WTC11 (cell line): Measurements from ENCODE around the gene FGF14. TPM values are rescaled to one million over a fixed set of nuclear protein-coding genes. Genes with fewer than 3 reads are reported as not detected.

Experiments
- ATAC-seq: fragments of 200-7000 bp; cut with Tn5 transposase; 2 replicates; pipeline ENCODE4 v1.10.0; 2021; ENCODE audit warnings: mild to moderate bottlenecking, moderate library complexity
- CTCF ChIA-PET: fragments of 300-600 bp; sonication (Branson Sonifier 250); formaldehyde crosslinking; loops from one replicate; lab custom pipeline; 2021; ENCODE audit warnings: antibody characterized with exemption; lab: Charles Lee
- POLR2A ChIA-PET: fragments of 350-600 bp; sonication (Branson Sonifier 250); formaldehyde crosslinking; loops from one replicate; lab custom pipeline; 2021; ENCODE audit warnings: antibody characterized with exemption; lab: Charles Lee
- DNase-seq: peaks from one replicate; pipeline ENCODE4 v3.0.0; 2021; ENCODE audit warnings: low spot score
- H3K27ac Mint-ChIP-seq: 2 replicates; pipeline ENCODE4 v1.8.0; 2021; ENCODE audit warnings: mixed read lengths
- H3K27me3 Mint-ChIP-seq: 2 replicates; pipeline ENCODE4 v1.8.0; 2021; ENCODE audit warnings: low read depth, mild to moderate bottlenecking, moderate library complexity, mixed read lengths
- H3K36me3 Mint-ChIP-seq: 2 replicates; pipeline ENCODE4 v1.8.0; 2021; ENCODE audit warnings: mixed read lengths
- H3K4me1 Mint-ChIP-seq: 2 replicates; pipeline ENCODE4 v1.8.0; 2022; ENCODE audit warnings: mixed read lengths
- H3K4me3 Mint-ChIP-seq: 2 replicates; pipeline ENCODE4 v1.8.0; 2021; ENCODE audit warnings: mild to moderate bottlenecking, moderate library complexity, mixed read lengths
- H3K9me3 Mint-ChIP-seq: 2 replicates; pipeline ENCODE4 v1.8.0; 2021; ENCODE audit warnings: mixed read lengths
- AFF4 ChIP-seq: sonication (generic); formaldehyde crosslinking; IDR thresholded peaks from 2 replicates; pipeline ENCODE4 v1.8.1; 2023; ENCODE audit warnings: mild to moderate bottlenecking, missing genetic modification reagents, borderline replicate concordance
- ARID4B ChIP-seq: sonication (generic); formaldehyde crosslinking; IDR thresholded peaks from 2 replicates; pipeline ENCODE4 v1.8.0; 2023; ENCODE audit warnings: missing genetic modification reagents, mild to moderate bottlenecking, borderline replicate concordance
- ATF1 ChIP-seq: sonication (generic); formaldehyde crosslinking; IDR thresholded peaks from 2 replicates; pipeline ENCODE4 v1.8.1; 2023; ENCODE audit warnings: mild to moderate bottlenecking, moderate library complexity, missing genetic modification reagents
- CBFB ChIP-seq: sonication (generic); formaldehyde crosslinking; IDR thresholded peaks from 2 replicates; pipeline ENCODE4 v1.8.1; 2022; ENCODE audit warnings: mild to moderate bottlenecking, low read depth, missing genetic modification reagents
- CDX4 ChIP-seq: fragments of 250-450 bp; sonication (Bioruptor Pico); IDR thresholded peaks from 2 replicates; pipeline ENCODE4 v1.9.0; 2021; ENCODE audit warnings: moderate library complexity, mild to moderate bottlenecking, inconsistent platforms, borderline replicate concordance
- ERG ChIP-seq: fragments of 250-450 bp; sonication (Bioruptor Pico); IDR thresholded peaks from 2 replicates; pipeline ENCODE4 v1.8.0; 2021; ENCODE audit warnings: mild to moderate bottlenecking
- IRF1 ChIP-seq: sonication (generic); formaldehyde crosslinking; IDR thresholded peaks from 2 replicates; pipeline ENCODE4 v1.8.0; 2023; ENCODE audit warnings: missing genetic modification reagents
- KAT7 ChIP-seq: sonication (generic); formaldehyde crosslinking; IDR thresholded peaks from 2 replicates; pipeline ENCODE4 v1.8.1; 2023; ENCODE audit warnings: missing genetic modification reagents, mild to moderate bottlenecking, borderline replicate concordance
- MXD4 ChIP-seq: fragments of 250-450 bp; sonication (Bioruptor Pico); IDR thresholded peaks from 2 replicates; pipeline ENCODE4 v1.8.0; 2021; ENCODE audit warnings: mild to moderate bottlenecking, moderate library complexity, borderline replicate concordance
- MYBL2 ChIP-seq: sonication (generic); formaldehyde crosslinking; IDR thresholded peaks from 2 replicates; pipeline ENCODE4 v1.8.1; 2023; ENCODE audit warnings: mild to moderate bottlenecking, moderate library complexity, missing genetic modification reagents
- NR1H2 ChIP-seq: sonication (generic); formaldehyde crosslinking; IDR thresholded peaks from 2 replicates; pipeline ENCODE4 v1.9.0; 2021; ENCODE audit warnings: mild to moderate bottlenecking, moderate library complexity, missing genetic modification reagents
- OVOL2 ChIP-seq: fragments of 250-450 bp; sonication (Bioruptor Pico); IDR thresholded peaks from 2 replicates; pipeline ENCODE4 v1.9.0; 2021; ENCODE audit warnings: mild to moderate bottlenecking, borderline replicate concordance
- TEAD1 ChIP-seq: sonication (generic); formaldehyde crosslinking; IDR thresholded peaks from 2 replicates; pipeline ENCODE4 v1.8.0; 2022; ENCODE audit warnings: mild to moderate bottlenecking, missing genetic modification reagents
- TP53 ChIP-seq: sonication (generic); formaldehyde crosslinking; IDR thresholded peaks from 2 replicates; pipeline ENCODE4 v1.8.1; 2023; ENCODE audit warnings: mild to moderate bottlenecking, missing genetic modification reagents
- ZNF121 ChIP-seq: sonication (generic); formaldehyde crosslinking; IDR thresholded peaks from 2 replicates; pipeline ENCODE4 v1.8.0; 2023; ENCODE audit warnings: missing genetic modification reagents
- ZNF317 ChIP-seq: sonication (generic); formaldehyde crosslinking; IDR thresholded peaks from 2 replicates; pipeline ENCODE4 v1.8.1; 2023; ENCODE audit warnings: low read depth, mild to moderate bottlenecking, moderate library complexity, missing genetic modification reagents, borderline replicate concordance
- ZNF396 ChIP-seq: fragments of 250-450 bp; sonication (Bioruptor Pico); IDR thresholded peaks from 2 replicates; pipeline ENCODE4 v1.8.0; 2021; ENCODE audit warnings: mild to moderate bottlenecking, moderate library complexity, borderline replicate concordance
- total RNA-seq: library from RNA; stranded (reverse); gene quantifications from 3 replicates; pipeline ENCODE4 v1.2.3, GENCODE V29; 2021
- TF ChIP-seq, protein P1 (sequence below): sonication (generic); formaldehyde crosslinking; IDR thresholded peaks from 2 replicates; pipeline ENCODE4 v1.8.1; 2023; ENCODE audit warnings: mild to moderate bottlenecking, moderate library complexity, missing genetic modification reagents
- TF ChIP-seq, protein P2 (sequence below): sonication (generic); formaldehyde crosslinking; IDR thresholded peaks from 2 replicates; pipeline ENCODE4 v1.8.1; 2022; ENCODE audit warnings: low read depth, missing genetic modification reagents, borderline replicate concordance

FGF14 gene
- total RNA-seq, 1 experiment from 2014 or later: 0.28 TPM

DNA sequence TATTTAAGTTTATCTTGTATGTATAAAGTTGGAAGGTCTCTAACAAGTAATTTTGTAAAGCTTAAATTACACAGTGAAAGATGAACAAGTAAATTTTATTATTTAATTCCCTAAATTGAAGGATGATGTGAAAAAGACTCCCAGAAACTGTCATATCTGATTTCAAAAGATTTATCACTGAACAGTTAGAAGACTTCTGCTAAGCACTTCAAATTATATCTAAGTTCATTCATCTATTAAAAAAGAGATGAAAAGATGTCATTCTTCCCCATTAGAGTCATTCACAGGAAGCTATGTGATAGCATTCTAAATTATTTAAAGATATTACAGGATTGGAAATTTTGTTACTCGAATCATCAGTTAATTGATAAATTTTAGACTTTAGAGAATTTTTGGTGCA is 590.0 kb downstream of the FGF14 start:
- Mint-ChIP-seq H3K36me3 (no peaks in the 10 kb centered on the region), H3K9me3 (peaks cover 9% of the 10 kb centered on the region; the same call in 1 of the 2 replicates), H3K4me1 (no peaks in the 10 kb centered on the region), H3K27ac (no peak overlapping the region), H3K27me3 (no peaks in the 10 kb centered on the region), H3K4me3 (no peak overlapping the region)
- DNase-seq: no peak
- ChIA-PET CTCF (interaction anchor here (1.2 kb wide), 1 partner anchor 26 kb away, joined by 3 read pairs; no protein-coding TSS in a partner anchor), POLR2A (no interaction called here)
- no peak for ATAC-seq
- TF ChIP-seq ARID4B (CRISPR knock-in tag) (no peak), CBFB (no peak), ZNF121 (CRISPR knock-in tag) (no peak), ZNF317 (no peak), ATF1 (CRISPR knock-in tag) (no peak), CDX4 (CRISPR knock-in tag) (no peak), NR1H2 (CRISPR knock-in tag) (no peak), TEAD1 (CRISPR knock-in tag) (no peak), MYBL2 (CRISPR knock-in tag) (no peak), TP53 (CRISPR knock-in tag) (no peak), AFF4 (CRISPR knock-in tag) (no peak), ERG (no peak), KAT7 (CRISPR knock-in tag) (no peak), IRF1 (no peak), ZNF396 (no peak), MXD4 (CRISPR knock-in tag) (no peak), OVOL2 (CRISPR knock-in tag) (no peak)
- TF ChIP-seq, protein P1, sequence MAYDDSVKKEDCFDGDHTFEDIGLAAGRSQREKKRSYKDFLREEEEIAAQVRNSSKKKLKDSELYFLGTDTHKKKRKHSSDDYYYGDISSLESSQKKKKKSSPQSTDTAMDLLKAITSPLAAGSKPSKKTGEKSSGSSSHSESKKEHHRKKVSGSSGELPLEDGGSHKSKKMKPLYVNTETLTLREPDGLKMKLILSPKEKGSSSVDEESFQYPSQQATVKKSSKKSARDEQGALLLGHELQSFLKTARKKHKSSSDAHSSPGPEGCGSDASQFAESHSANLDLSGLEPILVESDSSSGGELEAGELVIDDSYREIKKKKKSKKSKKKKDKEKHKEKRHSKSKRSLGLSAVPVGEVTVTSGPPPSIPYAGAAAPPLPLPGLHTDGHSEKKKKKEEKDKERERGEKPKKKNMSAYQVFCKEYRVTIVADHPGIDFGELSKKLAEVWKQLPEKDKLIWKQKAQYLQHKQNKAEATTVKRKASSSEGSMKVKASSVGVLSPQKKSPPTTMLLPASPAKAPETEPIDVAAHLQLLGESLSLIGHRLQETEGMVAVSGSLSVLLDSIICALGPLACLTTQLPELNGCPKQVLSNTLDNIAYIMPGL: no peak
- TF ChIP-seq, protein P2, sequence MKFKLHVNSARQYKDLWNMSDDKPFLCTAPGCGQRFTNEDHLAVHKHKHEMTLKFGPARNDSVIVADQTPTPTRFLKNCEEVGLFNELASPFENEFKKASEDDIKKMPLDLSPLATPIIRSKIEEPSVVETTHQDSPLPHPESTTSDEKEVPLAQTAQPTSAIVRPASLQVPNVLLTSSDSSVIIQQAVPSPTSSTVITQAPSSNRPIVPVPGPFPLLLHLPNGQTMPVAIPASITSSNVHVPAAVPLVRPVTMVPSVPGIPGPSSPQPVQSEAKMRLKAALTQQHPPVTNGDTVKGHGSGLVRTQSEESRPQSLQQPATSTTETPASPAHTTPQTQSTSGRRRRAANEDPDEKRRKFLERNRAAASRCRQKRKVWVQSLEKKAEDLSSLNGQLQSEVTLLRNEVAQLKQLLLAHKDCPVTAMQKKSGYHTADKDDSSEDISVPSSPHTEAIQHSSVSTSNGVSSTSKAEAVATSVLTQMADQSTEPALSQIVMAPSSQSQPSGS (CRISPR knock-in tag): no peak
